Esophagus squamous epithelium (tissue), 5 donors: Measurements from ENCODE around the gene GSE1. TPM values are rescaled to one million over a fixed set of nuclear protein-coding genes. Genes with fewer than 3 reads are reported as not detected.
A peak's percentile ranks its signal among the peaks of the same experiment; 100 is the strongest.

Experiments
- DNase-seq: peaks from one replicate; lab custom pipeline; 2025; lab: John Stamatoyannopoulos, UW
- H3K27ac ChIP-seq, 4 donors: fragments of 200-600 bp; sonication (generic); one replicate each; pipeline ENCODE4 v1.5.1; 2016 to 2019; ENCODE audit warnings: mild to moderate bottlenecking in 1 of 4
- H3K27me3 ChIP-seq, 4 donors: fragments of 200-600 bp; sonication (generic); 1 replicate in 3 of 4; 2 replicates in 1 of 4; pipeline versions ENCODE4 v1.5.1 to v1.6.0; 2017 to 2021; ENCODE audit warnings: antibody characterized with exemption in 1 of 4
- H3K36me3 ChIP-seq, 3 donors: fragments of 200-600 bp; sonication (generic); one replicate each; pipeline ENCODE4 v1.5.1; 2016 to 2019
- H3K4me1 ChIP-seq, 3 donors: fragments of 200-600 bp; sonication (generic); one replicate each; pipeline ENCODE4 v1.5.1; 2017 to 2019
- H3K4me3 ChIP-seq, 4 donors: fragments of 200-600 bp; sonication (generic); 1 replicate in 3 of 4; 2 replicates in 1 of 4; pipeline ENCODE4 v1.5.1; 2016 to 2019; ENCODE audit warnings: mild to moderate bottlenecking in 2 of 4, moderate library complexity in 1 of 4
- H3K9me3 ChIP-seq, 3 donors: fragments of 200-600 bp; sonication (generic); one replicate each; pipeline ENCODE4 v1.5.1; 2016 to 2019
- CTCF ChIP-seq, 6 experiments: fragments of 450-650 bp in 4 of 6; fragments of 200-600 bp in 2 of 6; sonication (generic) in 2 of 6; IDR thresholded peaks; one replicate each; pipeline ENCODE4 v1.5.1; 2016 to 2019; ENCODE audit warnings: antibody characterized with exemption in 6 of 6, mild to moderate bottlenecking in 4 of 6, moderate library complexity in 4 of 6
- POLR2A ChIP-seq, 4 donors: fragments of 450-650 bp; IDR thresholded peaks; one replicate each; pipeline ENCODE4 v1.6.1; 2017; ENCODE audit warnings: antibody characterized with exemption in 4 of 4, mild to moderate bottlenecking in 4 of 4, moderate library complexity in 3 of 4
- WGBS, 2 donors: methylation state at CpG; one replicate each; pipeline ENCODE4 v1.1.5; 2018; 5-methylcytosine and 5-hydroxymethylcytosine counted together
- intact Hi-C: fragments of 100-400 bp; cut with DNase I; formaldehyde crosslinking; loops from one replicate; pipeline ENCODE4 v1.15.0; 2022
- total RNA-seq, 4 donors: library from RNA; depleted of rRNA; stranded (reverse); fragments of >200 nt; gene quantifications; one replicate each; pipeline ENCODE4 v1.1.0, GENCODE V29; 2016
- donor health status: DM: yes; HTN: yes; CAD: no.

Gene GSE1
- total RNA-seq, 4 donors from 2014 or later, result 24.6 to 33.6 (median 28.9) TPM

- DNase-seq, result no peak
- H3K9me3 ChIP-seq, result no peaks in the 10 kb centered on the region
- WGBS, 2 donors, result 77 to 82% methylated on average over 4 of the region's 4 CpGs
- H3K36me3 ChIP-seq, result peaks cover 10 to 96% (median 13%) of the 10 kb centered on the region in 3 donors
- no peaks in the 10 kb centered on the region for H3K27me3 ChIP-seq
- peak overlapping the region in 2 of 4 donors; percentile 9 to 60 for H3K27ac ChIP-seq
- intact Hi-C loops, result no loop called here
- no peak overlapping the region for H3K4me3 ChIP-seq
- no peak for TF ChIP-seq CTCF (IDR thresholded peaks at IDR 0.05)
- TF ChIP-seq POLR2A (IDR thresholded peaks at IDR 0.05), result no peak
- H3K4me1 ChIP-seq, result peaks cover 0 to 15% (median 8%) of the 10 kb centered on the region in 3 donors
These were observed 61.3 kb downstream of the GSE1 start for GRCh38 chr16:85674418-85674755.

- Histone ChIP-seq H3K27ac (peak overlapping the region in 1 of 4 donors; percentile 60), H3K4me3 (no peak overlapping the region), H3K36me3 (peaks cover 10 to 91% (median 13%) of the 10 kb centered on the region in 3 donors), H3K4me1 (peaks cover 0 to 15% (median 8%) of the 10 kb centered on the region in 3 donors), H3K27me3 (no peaks in the 10 kb centered on the region), H3K9me3 (no peaks in the 10 kb centered on the region)
- intact Hi-C loops, result no loop called here
- 82 to 86% methylated on average over 6 of the region's 6 CpGs for WGBS, 2 donors
- TF ChIP-seq POLR2A (IDR thresholded peaks at IDR 0.05) (no peak), CTCF (IDR thresholded peaks at IDR 0.05) (no peak)
- no peak for DNase-seq
These were observed 61.7 kb downstream of the GSE1 start for GRCh38 chr16:85674828-85675227.

GRCh38 chr16:85675251-85675874 is 62.2 kb downstream of the GSE1 start:
- intact Hi-C loops, result no loop called here
- Histone ChIP-seq H3K4me1 (peaks cover 0 to 15% (median 8%) of the 10 kb centered on the region in 3 donors), H3K9me3 (no peaks in the 10 kb centered on the region), H3K36me3 (peaks cover 10 to 86% (median 13%) of the 10 kb centered on the region in 3 donors), H3K4me3 (no peak overlapping the region), H3K27ac (no peak overlapping the region), H3K27me3 (no peaks in the 10 kb centered on the region)
- 62 to 69% methylated on average over 4 of the region's 4 CpGs for WGBS, 2 donors
- DNase-seq, result no peak
- TF ChIP-seq CTCF (IDR thresholded peaks at IDR 0.05) (peak in 4 of 6 experiments; percentile 23 to 50 (median 30)), POLR2A (IDR thresholded peaks at IDR 0.05) (no peak)

GRCh38 chr16:85676466-85676865 is 63.3 kb downstream of the GSE1 start:
- no peaks in the 10 kb centered on the region for H3K9me3 ChIP-seq
- no peak overlapping the region for H3K4me3 ChIP-seq
- peaks cover 9 to 81% (median 12%) of the 10 kb centered on the region in 3 donors for H3K36me3 ChIP-seq
- DNase-seq, result no peak
- H3K27me3 ChIP-seq, result no peaks in the 10 kb centered on the region
- H3K27ac ChIP-seq, result no peak overlapping the region
- intact Hi-C loops, result no loop called here
- peaks cover 0 to 15% (median 8%) of the 10 kb centered on the region in 3 donors for H3K4me1 ChIP-seq
- WGBS, 2 donors, result 88 to 89% methylated on average over 1 to 6 of the region's 7 CpGs
- TF ChIP-seq CTCF (IDR thresholded peaks at IDR 0.05), result no peak
- TF ChIP-seq POLR2A (IDR thresholded peaks at IDR 0.05), result no peak

- Histone ChIP-seq H3K4me3 (no peak overlapping the region), H3K27ac (no peak overlapping the region), H3K4me1 (peaks cover 0 to 15% (median 8%) of the 10 kb centered on the region in 3 donors), H3K27me3 (no peaks in the 10 kb centered on the region), H3K36me3 (peaks cover 0 to 71% (median 2%) of the 10 kb centered on the region in 3 donors), H3K9me3 (no peaks in the 10 kb centered on the region)
- TF ChIP-seq CTCF (IDR thresholded peaks at IDR 0.05) (no peak), POLR2A (IDR thresholded peaks at IDR 0.05) (no peak)
- intact Hi-C loops, result no loop called here
- WGBS, 2 donors, result 73 to 79% methylated on average over 5 to 6 of the region's 6 CpGs
- DNase-seq, result no peak
These were observed 64.4 kb downstream of the GSE1 start for GRCh38 chr16:85677383-85677967.
